ENCODE measurements around the gene ZNF778. TPM values are rescaled to one million over a fixed set of nuclear protein-coding genes. Genes with fewer than 3 reads are reported as not detected.

The ZNF778 gene
- total RNA-seq, 4 donors from 2014 or later = 7.5 to 23.3 (median 11.9) TPM

GRCh38 chr16:89191033-89191900, 26.2 kb upstream of the ZNF778 start:
- no peak for TF ChIP-seq CTCF (IDR thresholded peaks at IDR 0.05; ENCODE audit: low read depth)

- no peak for TF ChIP-seq CTCF (IDR thresholded peaks at IDR 0.05; ENCODE audit: low read depth)
Observed at GRCh38 chr16:89191901-89192185, 25.7 kb upstream of the ZNF778 start.

- no peak for TF ChIP-seq CTCF (IDR thresholded peaks at IDR 0.05; ENCODE audit: low read depth)
Observed at GRCh38 chr16:89192956-89193575, 24.4 kb upstream of the ZNF778 start.

GRCh38 chr16:89193576-89194293, 23.8 kb upstream of the ZNF778 start:
- no peak for TF ChIP-seq CTCF (IDR thresholded peaks at IDR 0.05; ENCODE audit: low read depth)

GRCh38 chr16:89194340-89195311, 22.9 kb upstream of the ZNF778 start:
- TF ChIP-seq CTCF (IDR thresholded peaks at IDR 0.05; ENCODE audit: low read depth) = no peak

- no peak for TF ChIP-seq CTCF (IDR thresholded peaks at IDR 0.05; ENCODE audit: low read depth)
Observed at GRCh38 chr16:89195521-89196171, 21.9 kb upstream of the ZNF778 start.
